ENCODE data around the gene MERTK. TPM values are rescaled to one million over a fixed set of nuclear protein-coding genes. Genes with fewer than 3 reads are reported as not detected.

The MERTK gene
- total RNA-seq, 4 donors from 2014 or later, result 3.4 to 9.7 (median 4.9) TPM

- intact Hi-C loops (cut with DNase I; ENCODE audit: low total_unique reads), result no loop called here
- no peak overlapping the region for H3K4me3 ChIP-seq (ENCODE audit: low read depth, poor library complexity, severe bottlenecking)
- no peak for DNase-seq (ENCODE audit: low spot score in 2 of 2)
- TF ChIP-seq CTCF (IDR thresholded peaks at IDR 0.05) (no peak), POLR2A (IDR thresholded peaks at IDR 0.05) (no peak)
Observed at GRCh38 chr2:111938392-111938791, 40.0 kb downstream of the MERTK start.

GRCh38 chr2:111940333-111941196 is 42.2 kb downstream of the MERTK start:
- no peak for DNase-seq (ENCODE audit: low spot score in 2 of 2)
- intact Hi-C loops (cut with DNase I; ENCODE audit: low total_unique reads), result no loop called here
- no peak overlapping the region for H3K4me3 ChIP-seq (ENCODE audit: low read depth, poor library complexity, severe bottlenecking)
- WGBS, 2 donors, result 88 to 90% methylated on average over 10 of the region's 10 CpGs
- TF ChIP-seq POLR2A (IDR thresholded peaks at IDR 0.05) (no peak), CTCF (IDR thresholded peaks at IDR 0.05) (no peak)

- TF ChIP-seq POLR2A (IDR thresholded peaks at IDR 0.05) (no peak), CTCF (IDR thresholded peaks at IDR 0.05) (no peak)
- intact Hi-C loops (cut with DNase I; ENCODE audit: low total_unique reads), result no loop called here
Observed at GRCh38 chr2:111941531-111941930, 43.1 kb downstream of the MERTK start.

GRCh38 chr2:111944531-111945210 is 46.3 kb downstream of the MERTK start:
- no peak overlapping the region for H3K4me3 ChIP-seq (ENCODE audit: low read depth, poor library complexity, severe bottlenecking)
- 86 to 91% methylated on average over 5 of the region's 5 CpGs for WGBS, 2 donors
- peak in 1 of 2 donors; percentile 43 for DNase-seq (ENCODE audit: low spot score in 2 of 2)
- TF ChIP-seq POLR2A (IDR thresholded peaks at IDR 0.05), result no peak
- no peak for TF ChIP-seq CTCF (IDR thresholded peaks at IDR 0.05)
- intact Hi-C loops (cut with DNase I; ENCODE audit: low total_unique reads), result no loop called here

More at GRCh38 chr2:111941531-111941930, 43.1 kb downstream of the MERTK start:
- 90 to 93% methylated on average over 4 of the region's 4 CpGs for WGBS, 2 donors
- no peak for DNase-seq (ENCODE audit: low spot score in 2 of 2)
- no peak overlapping the region for H3K4me3 ChIP-seq (ENCODE audit: low read depth, poor library complexity, severe bottlenecking)

GRCh38 chr2:111945444-111946293 is 47.3 kb downstream of the MERTK start:
- no peak for DNase-seq (ENCODE audit: low spot score in 2 of 2)
- WGBS, 2 donors, result 59 to 73% methylated on average over 2 of the region's 2 CpGs
- no peak overlapping the region for H3K4me3 ChIP-seq (ENCODE audit: low read depth, poor library complexity, severe bottlenecking)
- intact Hi-C loops (cut with DNase I; ENCODE audit: low total_unique reads), result no loop called here
- TF ChIP-seq POLR2A (IDR thresholded peaks at IDR 0.05), result no peak
- TF ChIP-seq CTCF (IDR thresholded peaks at IDR 0.05), result no peak
